ENCODE measurements around the gene EFHC1.

EFHC1 gene

GRCh38 chr6:52419809-52420667 is at the start of gene EFHC1:
TSS of gene EFHC1 (plus strand) at chr6:52420342. CDS start at chr6:52420411, 69 bp downstream.
- in situ Hi-C loops (cut with HindIII; ENCODE audit: low sequenced_read_pairs): no loop called here

GRCh38 chr6:52371656-52372191 is 48.4 kb upstream of the EFHC1 start:
- no peak for TF ChIP-seq CTCF (IDR thresholded peaks at IDR 0.05; ENCODE audit: low read depth, low read length)
- peak; percentile 42 for DNase-seq (ENCODE audit: low read depth, low spot score)
- no peak overlapping the region for H3K4me3 ChIP-seq (ENCODE audit: low read depth, low read length)
- in situ Hi-C loops (cut with HindIII; ENCODE audit: low sequenced_read_pairs): no loop called here

More at GRCh38 chr6:52419809-52420667, at the start of gene EFHC1:
- peak; percentile 98 for DNase-seq (ENCODE audit: low read depth, low spot score)
- peak within 1 kb of the TSS; percentile 95 for H3K4me3 ChIP-seq (ENCODE audit: low read depth, low read length)
- TF ChIP-seq CTCF (IDR thresholded peaks at IDR 0.05; ENCODE audit: low read depth, low read length): no peak

- no peak for TF ChIP-seq CTCF (IDR thresholded peaks at IDR 0.05; ENCODE audit: low read depth, low read length)
- H3K4me3 ChIP-seq (ENCODE audit: low read depth, low read length): no peak overlapping the region
- DNase-seq (ENCODE audit: low read depth, low spot score): no peak
- in situ Hi-C loops (cut with HindIII; ENCODE audit: low sequenced_read_pairs): no loop called here
Measured at GRCh38 chr6:52373151-52373690, 46.9 kb upstream of the EFHC1 start.

- no peak for DNase-seq (ENCODE audit: low read depth, low spot score)
- no peak for TF ChIP-seq CTCF (IDR thresholded peaks at IDR 0.05; ENCODE audit: low read depth, low read length)
- in situ Hi-C loops (cut with HindIII; ENCODE audit: low sequenced_read_pairs): no loop called here
- H3K4me3 ChIP-seq (ENCODE audit: low read depth, low read length): no peak overlapping the region
Measured at GRCh38 chr6:52374247-52374646, 45.9 kb upstream of the EFHC1 start.

- in situ Hi-C loops (cut with HindIII; ENCODE audit: low sequenced_read_pairs): no loop called here
- TF ChIP-seq CTCF (IDR thresholded peaks at IDR 0.05; ENCODE audit: low read depth, low read length): no peak
- no peak for DNase-seq (ENCODE audit: low read depth, low spot score)
- no peak overlapping the region for H3K4me3 ChIP-seq (ENCODE audit: low read depth, low read length)
Measured at GRCh38 chr6:52375780-52376556, 44.2 kb upstream of the EFHC1 start.

- no peak for TF ChIP-seq CTCF (IDR thresholded peaks at IDR 0.05; ENCODE audit: low read depth, low read length)
- no peak overlapping the region for H3K4me3 ChIP-seq (ENCODE audit: low read depth, low read length)
- in situ Hi-C loops (cut with HindIII; ENCODE audit: low sequenced_read_pairs): no loop called here
- DNase-seq (ENCODE audit: low read depth, low spot score): no peak
Measured at GRCh38 chr6:52376763-52377162, 43.4 kb upstream of the EFHC1 start.

Measured in astrocyte of the spinal cord (primary cell).